ENCODE measurements around the gene MAP3K5. TPM values are rescaled to one million over a fixed set of nuclear protein-coding genes. Genes with fewer than 3 reads are reported as not detected.

The MAP3K5 gene
- total and polyA plus RNA-seq, 9 of the 15 experiments (the other 6 are each of a cell fraction or from before 2014, with no cell fraction given), result 2.2 to 13.0 (median 9.9) TPM

GRCh38 chr6:136757150-136757549, 35.1 kb downstream of the MAP3K5 start (continued):
- TF ChIP-seq ZMIZ1 (IDR thresholded peaks at IDR 0.05; ENCODE audit: low read depth in 2 of 2, low read length in 2 of 2) (no peak), RAD51 (IDR thresholded peaks at IDR 0.05; ENCODE audit: borderline replicate concordance, low read depth) (no peak), ZNF280B (CRISPR knock-in tag; IDR thresholded peaks at IDR 0.05) (no peak), HOMEZ (CRISPR knock-in tag; IDR thresholded peaks at IDR 0.05) (0 out of 2 replicates have a peak, but pooled peaks have one; percentile 18), PBX2 (CRISPR knock-in tag; IDR thresholded peaks at IDR 0.05; ENCODE audit: low read depth) (no peak), PBX2 (tag; conservative IDR thresholded peaks at IDR 0.05; ENCODE audit: low read depth) (peak; percentile 72), MEIS2 (IDR thresholded peaks at IDR 0.05; ENCODE audit: partially characterized antibody) (peak; percentile 71), SREBF2 (CRISPR knock-in tag; IDR thresholded peaks at IDR 0.05) (no peak), CXXC5 (CRISPR knock-in tag; IDR thresholded peaks at IDR 0.05) (no peak), SNIP1 (IDR thresholded peaks at IDR 0.05; ENCODE audit: low read depth) (no peak), ZBTB1 (CRISPR knock-in tag; IDR thresholded peaks at IDR 0.05; ENCODE audit: borderline replicate concordance, low read depth) (no peak), DEAF1 (CRISPR knock-in tag; IDR thresholded peaks at IDR 0.05) (no peak), CBFA2T3 (IDR thresholded peaks at IDR 0.05) (no peak), PATZ1 (CRISPR knock-in tag; IDR thresholded peaks at IDR 0.05; ENCODE audit: borderline replicate concordance) (no peak)
